Measurements from ENCODE around the gene SMIM38. TPM values are rescaled to one million over a fixed set of nuclear protein-coding genes. Genes with fewer than 3 reads are reported as not detected.

The SMIM38 gene
- total and polyA plus RNA-seq, 4 donors: 0.03 to 1.7 (median 0.07) TPM

DNA sequence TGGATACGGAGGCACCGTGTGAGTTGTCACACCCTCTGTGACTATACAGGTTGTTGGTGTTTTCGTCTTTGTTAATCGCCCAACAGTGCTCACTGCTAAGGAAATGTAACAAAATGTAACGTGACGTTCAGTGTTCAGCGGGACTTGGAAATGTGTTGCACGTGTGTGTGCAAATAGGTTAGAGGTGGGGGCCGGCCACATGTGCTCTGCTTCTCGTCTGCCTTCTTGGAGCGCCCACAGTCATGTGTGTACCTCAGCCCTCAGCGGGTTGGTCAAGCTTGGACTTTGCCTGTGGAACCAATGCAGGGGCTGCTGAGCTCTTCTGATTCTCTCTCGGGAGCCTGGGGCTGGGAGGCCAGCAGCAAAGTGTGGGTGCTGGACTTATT is 7.4 kb upstream of the SMIM38 start:
- no peak overlapping the region for H3K27ac ChIP-seq (ENCODE audit: low read depth in 1 of 2, low read length in 2 of 2)
- no peak overlapping the region for H3K9ac ChIP-seq (ENCODE audit: low read depth in 1 of 2, low read length in 2 of 2)
- no peak overlapping the region for H3K4me3 ChIP-seq (ENCODE audit: low read depth in 1 of 3, low read length in 3 of 3)
- H3K36me3 ChIP-seq (ENCODE audit: control insufficient read depth in 4 of 4, insufficient read depth in 3 of 4, low read depth in 1 of 4, low read length in 3 of 4): no peaks in the 10 kb centered on the region
- no peak for TF ChIP-seq MAX (IDR thresholded peaks at IDR 0.05)
- no peak for TF ChIP-seq EGR1 (IDR thresholded peaks at IDR 0.05; ENCODE audit: low read depth in 2 of 2)
- TF ChIP-seq REST (IDR thresholded peaks at IDR 0.05): no peak
- no peak for TF ChIP-seq ZBTB33 (IDR thresholded peaks at IDR 0.05)
- no peak for TF ChIP-seq RXRA (IDR thresholded peaks at IDR 0.05)
- TF ChIP-seq HNF4G (IDR thresholded peaks at IDR 0.05): no peak
- TF ChIP-seq NR2F2 (IDR thresholded peaks at IDR 0.05): no peak
- no peak for TF ChIP-seq JUND (IDR thresholded peaks at IDR 0.05)
- TF ChIP-seq YY1 (IDR thresholded peaks at IDR 0.05): no peak
- no peak for TF ChIP-seq RAD21 (IDR thresholded peaks at IDR 0.05)
- TF ChIP-seq, protein P1, sequence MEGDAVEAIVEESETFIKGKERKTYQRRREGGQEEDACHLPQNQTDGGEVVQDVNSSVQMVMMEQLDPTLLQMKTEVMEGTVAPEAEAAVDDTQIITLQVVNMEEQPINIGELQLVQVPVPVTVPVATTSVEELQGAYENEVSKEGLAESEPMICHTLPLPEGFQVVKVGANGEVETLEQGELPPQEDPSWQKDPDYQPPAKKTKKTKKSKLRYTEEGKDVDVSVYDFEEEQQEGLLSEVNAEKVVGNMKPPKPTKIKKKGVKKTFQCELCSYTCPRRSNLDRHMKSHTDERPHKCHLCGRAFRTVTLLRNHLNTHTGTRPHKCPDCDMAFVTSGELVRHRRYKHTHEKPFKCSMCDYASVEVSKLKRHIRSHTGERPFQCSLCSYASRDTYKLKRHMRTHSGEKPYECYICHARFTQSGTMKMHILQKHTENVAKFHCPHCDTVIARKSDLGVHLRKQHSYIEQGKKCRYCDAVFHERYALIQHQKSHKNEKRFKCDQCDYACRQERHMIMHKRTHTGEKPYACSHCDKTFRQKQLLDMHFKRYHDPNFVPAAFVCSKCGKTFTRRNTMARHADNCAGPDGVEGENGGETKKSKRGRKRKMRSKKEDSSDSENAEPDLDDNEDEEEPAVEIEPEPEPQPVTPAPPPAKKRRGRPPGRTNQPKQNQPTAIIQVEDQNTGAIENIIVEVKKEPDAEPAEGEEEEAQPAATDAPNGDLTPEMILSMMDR (IDR thresholded peaks at IDR 0.05; ENCODE audit: low read depth, low read length, missing input control): no peak
- no peak for TF ChIP-seq SP1 (IDR thresholded peaks at IDR 0.05)
- TF ChIP-seq FOXA1 (IDR thresholded peaks at IDR 0.05): no peak
- TF ChIP-seq HNF4A (conservative IDR thresholded peaks at IDR 0.05): no peak
- no peak for TF ChIP-seq ATF3 (IDR thresholded peaks at IDR 0.05)
- no peak for TF ChIP-seq FOXA2 (IDR thresholded peaks at IDR 0.05)
- no peak for TF ChIP-seq TAF1 (conservative IDR thresholded peaks at IDR 0.05)
- 95% methylated on average over 13 of the region's 13 CpGs for WGBS
- peaks cover 0 to 8% (median 7%) of the 10 kb centered on the region in 4 donors for H3K9me3 ChIP-seq (ENCODE audit: control insufficient read depth in 4 of 4, low read length in 3 of 4)
- H3K27me3 ChIP-seq (ENCODE audit: control insufficient read depth in 4 of 4, insufficient read depth in 4 of 4, low read length in 3 of 4): no peaks in the 10 kb centered on the region
- no peaks in the 10 kb centered on the region for H3K4me1 ChIP-seq (ENCODE audit: control insufficient read depth in 4 of 4, insufficient read depth in 4 of 4, low read length in 3 of 4)
- DNase-seq (ENCODE audit: low spot score): no peak

DNA sequence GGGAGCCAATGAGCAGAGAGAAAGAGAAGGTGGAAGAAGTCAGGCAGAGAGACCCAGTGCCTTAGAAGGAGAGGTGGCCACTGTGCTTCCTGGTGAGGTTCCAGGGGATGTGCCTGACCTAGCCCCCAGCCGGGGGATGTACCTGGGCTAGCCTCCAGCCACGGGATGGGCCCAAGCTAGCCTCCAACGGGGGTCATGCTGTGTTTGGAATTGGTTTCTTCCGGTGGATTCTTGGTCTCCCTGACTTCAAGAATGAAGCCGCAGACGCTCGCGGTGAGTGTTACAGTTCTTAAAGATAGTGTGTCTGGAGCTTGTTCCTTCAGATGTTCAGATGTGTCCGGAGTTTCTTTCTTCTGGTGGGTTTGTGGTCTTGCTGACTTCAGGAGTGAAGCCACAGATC is 6.9 kb upstream of the SMIM38 start:
- no peak for TF ChIP-seq JUND (IDR thresholded peaks at IDR 0.05)
- no peak for TF ChIP-seq SP1 (IDR thresholded peaks at IDR 0.05)
- TF ChIP-seq HNF4A (conservative IDR thresholded peaks at IDR 0.05): no peak
- TF ChIP-seq TAF1 (conservative IDR thresholded peaks at IDR 0.05): no peak
- TF ChIP-seq MAX (IDR thresholded peaks at IDR 0.05): no peak
- no peak for TF ChIP-seq ZBTB33 (IDR thresholded peaks at IDR 0.05)
- TF ChIP-seq, protein P1 (IDR thresholded peaks at IDR 0.05; ENCODE audit: low read depth, low read length, missing input control): no peak
- Histone ChIP-seq H3K9ac (ENCODE audit: low read depth in 1 of 2, low read length in 2 of 2) (no peak overlapping the region), H3K27ac (ENCODE audit: low read depth in 1 of 2, low read length in 2 of 2) (no peak overlapping the region), H3K9me3 (ENCODE audit: control insufficient read depth in 4 of 4, low read length in 3 of 4) (peaks cover 0 to 8% (median 7%) of the 10 kb centered on the region in 4 donors), H3K36me3 (ENCODE audit: control insufficient read depth in 4 of 4, insufficient read depth in 3 of 4, low read depth in 1 of 4, low read length in 3 of 4) (no peaks in the 10 kb centered on the region), H3K27me3 (ENCODE audit: control insufficient read depth in 4 of 4, insufficient read depth in 4 of 4, low read length in 3 of 4) (no peaks in the 10 kb centered on the region), H3K4me1 (ENCODE audit: control insufficient read depth in 4 of 4, insufficient read depth in 4 of 4, low read length in 3 of 4) (no peaks in the 10 kb centered on the region), H3K4me3 (ENCODE audit: low read depth in 1 of 3, low read length in 3 of 3) (no peak overlapping the region)
- no peak for DNase-seq (ENCODE audit: low spot score)
- 88% methylated on average over 9 of the region's 9 CpGs for WGBS
